ENCODE measurements around the gene CES3.

DNA sequence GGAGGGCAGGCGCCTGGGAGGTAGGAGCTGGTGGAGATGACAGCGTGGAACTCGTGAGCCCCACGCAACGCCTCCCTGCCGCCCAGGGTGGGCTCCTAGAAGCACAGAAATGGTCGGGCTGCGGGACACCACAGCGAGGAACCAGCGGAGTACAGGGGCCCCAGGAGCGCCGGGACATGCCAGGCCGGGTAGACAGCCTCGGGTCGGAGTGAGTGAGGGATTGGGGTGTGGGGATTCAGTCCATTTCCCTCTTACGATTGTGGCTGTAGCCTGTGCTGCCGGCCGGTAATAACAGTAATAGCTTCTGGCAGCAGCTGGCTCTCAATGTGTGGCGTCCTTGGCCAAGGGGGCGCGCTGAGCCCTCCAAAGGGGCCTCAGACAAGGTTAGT is 12.2 kb upstream of the CES3 start:
- TF ChIP-seq, protein P1, sequence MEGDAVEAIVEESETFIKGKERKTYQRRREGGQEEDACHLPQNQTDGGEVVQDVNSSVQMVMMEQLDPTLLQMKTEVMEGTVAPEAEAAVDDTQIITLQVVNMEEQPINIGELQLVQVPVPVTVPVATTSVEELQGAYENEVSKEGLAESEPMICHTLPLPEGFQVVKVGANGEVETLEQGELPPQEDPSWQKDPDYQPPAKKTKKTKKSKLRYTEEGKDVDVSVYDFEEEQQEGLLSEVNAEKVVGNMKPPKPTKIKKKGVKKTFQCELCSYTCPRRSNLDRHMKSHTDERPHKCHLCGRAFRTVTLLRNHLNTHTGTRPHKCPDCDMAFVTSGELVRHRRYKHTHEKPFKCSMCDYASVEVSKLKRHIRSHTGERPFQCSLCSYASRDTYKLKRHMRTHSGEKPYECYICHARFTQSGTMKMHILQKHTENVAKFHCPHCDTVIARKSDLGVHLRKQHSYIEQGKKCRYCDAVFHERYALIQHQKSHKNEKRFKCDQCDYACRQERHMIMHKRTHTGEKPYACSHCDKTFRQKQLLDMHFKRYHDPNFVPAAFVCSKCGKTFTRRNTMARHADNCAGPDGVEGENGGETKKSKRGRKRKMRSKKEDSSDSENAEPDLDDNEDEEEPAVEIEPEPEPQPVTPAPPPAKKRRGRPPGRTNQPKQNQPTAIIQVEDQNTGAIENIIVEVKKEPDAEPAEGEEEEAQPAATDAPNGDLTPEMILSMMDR (IDR thresholded peaks at IDR 0.05; ENCODE audit: low read length), result no peak
- TF ChIP-seq EZH2phosphoT487 (IDR thresholded peaks at IDR 0.05; ENCODE audit: low read length), result no peak

Measured in MM.1S (cell line).